Measurements from ENCODE around the gene ANTXRL.

ANTXRL gene

GRCh38 chr10:46297406-46298204 is 10.8 kb downstream of the ANTXRL start:
- Histone ChIP-seq H3K4me3 (ENCODE audit: low read depth in 1 of 2, low read length in 2 of 2) (peak overlapping the region in 1 of 2 experiments; percentile 49; a peak in 2 of 4 replicates), H4K20me1 (ENCODE audit: insufficient read depth, low read length) (no peaks in the 10 kb centered on the region), H3K27me3 (ENCODE audit: insufficient read depth, low read length, poor library complexity) (no peaks in the 10 kb centered on the region), H3K36me3 (ENCODE audit: insufficient read depth, low read length) (no peaks in the 10 kb centered on the region), H3K4me2 (ENCODE audit: insufficient read depth, low read length) (peak overlapping the region; percentile 54), H3K79me2 (ENCODE audit: insufficient read depth, low read length) (no peaks in the 10 kb centered on the region), H3K9ac (ENCODE audit: low read depth, low read length) (no peak overlapping the region), H3K9me3 (ENCODE audit: insufficient read depth, low read length, severe bottlenecking) (no peaks in the 10 kb centered on the region), H2AFZ (ENCODE audit: low read depth, low read length) (no peak overlapping the region), H3K4me1 (ENCODE audit: insufficient read depth, low read length) (peaks cover 9% of the 10 kb centered on the region), H3K27ac (ENCODE audit: low read length) (0 out of 2 replicates have a peak overlapping the region, but pooled peaks have one; percentile 50)
- ATAC-seq (ENCODE audit: insufficient read depth, low read depth) (peak; percentile 76), DNase-seq (peak; percentile 36)
- TF ChIP-seq, protein P1, sequence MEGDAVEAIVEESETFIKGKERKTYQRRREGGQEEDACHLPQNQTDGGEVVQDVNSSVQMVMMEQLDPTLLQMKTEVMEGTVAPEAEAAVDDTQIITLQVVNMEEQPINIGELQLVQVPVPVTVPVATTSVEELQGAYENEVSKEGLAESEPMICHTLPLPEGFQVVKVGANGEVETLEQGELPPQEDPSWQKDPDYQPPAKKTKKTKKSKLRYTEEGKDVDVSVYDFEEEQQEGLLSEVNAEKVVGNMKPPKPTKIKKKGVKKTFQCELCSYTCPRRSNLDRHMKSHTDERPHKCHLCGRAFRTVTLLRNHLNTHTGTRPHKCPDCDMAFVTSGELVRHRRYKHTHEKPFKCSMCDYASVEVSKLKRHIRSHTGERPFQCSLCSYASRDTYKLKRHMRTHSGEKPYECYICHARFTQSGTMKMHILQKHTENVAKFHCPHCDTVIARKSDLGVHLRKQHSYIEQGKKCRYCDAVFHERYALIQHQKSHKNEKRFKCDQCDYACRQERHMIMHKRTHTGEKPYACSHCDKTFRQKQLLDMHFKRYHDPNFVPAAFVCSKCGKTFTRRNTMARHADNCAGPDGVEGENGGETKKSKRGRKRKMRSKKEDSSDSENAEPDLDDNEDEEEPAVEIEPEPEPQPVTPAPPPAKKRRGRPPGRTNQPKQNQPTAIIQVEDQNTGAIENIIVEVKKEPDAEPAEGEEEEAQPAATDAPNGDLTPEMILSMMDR (IDR thresholded peaks at IDR 0.05; ENCODE audit: borderline replicate concordance, extremely low read depth, low read length, poor library complexity, severe bottlenecking): no peak
- no peak for TF ChIP-seq EZH2 (IDR thresholded peaks at IDR 0.05; ENCODE audit: borderline replicate concordance, low read depth, low read length, severe bottlenecking)

- H3K27me3 ChIP-seq (ENCODE audit: insufficient read depth, low read length, poor library complexity): no peaks in the 10 kb centered on the region
- no peaks in the 10 kb centered on the region for H3K79me2 ChIP-seq (ENCODE audit: insufficient read depth, low read length)
Measured at GRCh38 chr10:46298477-46299285, 11.9 kb downstream of the ANTXRL start.

DNA sequence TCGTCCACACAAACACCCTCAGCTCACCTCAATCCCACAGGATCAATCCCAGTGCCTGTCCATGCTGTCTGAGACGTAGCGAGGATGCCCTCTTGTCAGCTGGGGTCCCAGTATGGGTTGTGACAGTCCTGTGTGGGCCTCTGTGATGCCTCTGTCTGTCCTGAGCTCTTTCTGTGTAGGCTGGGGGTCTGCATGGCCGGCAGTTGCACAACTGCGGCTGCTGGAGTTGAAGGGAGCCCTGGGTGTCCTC is 12.4 kb downstream of the ANTXRL start:
- H3K4me3 ChIP-seq (ENCODE audit: low read depth in 1 of 2, low read length in 2 of 2): no peak overlapping the region
- no peaks in the 10 kb centered on the region for H4K20me1 ChIP-seq (ENCODE audit: insufficient read depth, low read length)
- H2AFZ ChIP-seq (ENCODE audit: low read depth, low read length): no peak overlapping the region
- TF ChIP-seq EZH2 (IDR thresholded peaks at IDR 0.05; ENCODE audit: borderline replicate concordance, low read depth, low read length, severe bottlenecking): no peak
- TF ChIP-seq, protein P1 (IDR thresholded peaks at IDR 0.05; ENCODE audit: borderline replicate concordance, extremely low read depth, low read length, poor library complexity, severe bottlenecking): no peak
- peaks cover 9% of the 10 kb centered on the region for H3K4me1 ChIP-seq (ENCODE audit: insufficient read depth, low read length)
- no peaks in the 10 kb centered on the region for H3K79me2 ChIP-seq (ENCODE audit: insufficient read depth, low read length)
- peak; percentile 8; the same call in 1 of the 3 replicates for ATAC-seq (ENCODE audit: insufficient read depth, low read depth)
- H3K9ac ChIP-seq (ENCODE audit: low read depth, low read length): no peak overlapping the region
- no peak for DNase-seq
- H3K27me3 ChIP-seq (ENCODE audit: insufficient read depth, low read length, poor library complexity): no peaks in the 10 kb centered on the region
- no peak overlapping the region for H3K27ac ChIP-seq (ENCODE audit: low read length)
- H3K4me2 ChIP-seq (ENCODE audit: insufficient read depth, low read length): no peak overlapping the region
- H3K36me3 ChIP-seq (ENCODE audit: insufficient read depth, low read length): no peaks in the 10 kb centered on the region
- no peaks in the 10 kb centered on the region for H3K9me3 ChIP-seq (ENCODE audit: insufficient read depth, low read length, severe bottlenecking)

More at GRCh38 chr10:46298477-46299285, 11.9 kb downstream of the ANTXRL start:
- H3K9me3 ChIP-seq (ENCODE audit: insufficient read depth, low read length, severe bottlenecking): no peaks in the 10 kb centered on the region
- H3K9ac ChIP-seq (ENCODE audit: low read depth, low read length): no peak overlapping the region
- H3K27ac ChIP-seq (ENCODE audit: low read length): no peak overlapping the region
- H3K4me3 ChIP-seq (ENCODE audit: low read depth in 1 of 2, low read length in 2 of 2): no peak overlapping the region
- no peak for TF ChIP-seq EZH2 (IDR thresholded peaks at IDR 0.05; ENCODE audit: borderline replicate concordance, low read depth, low read length, severe bottlenecking)
- TF ChIP-seq, protein P1 (IDR thresholded peaks at IDR 0.05; ENCODE audit: borderline replicate concordance, extremely low read depth, low read length, poor library complexity, severe bottlenecking): no peak
- DNase-seq (peak; percentile 62), ATAC-seq (ENCODE audit: insufficient read depth, low read depth) (peak; percentile 76)
- peaks cover 9% of the 10 kb centered on the region for H3K4me1 ChIP-seq (ENCODE audit: insufficient read depth, low read length)
- no peak overlapping the region for H2AFZ ChIP-seq (ENCODE audit: low read depth, low read length)
- no peaks in the 10 kb centered on the region for H4K20me1 ChIP-seq (ENCODE audit: insufficient read depth, low read length)
- H3K36me3 ChIP-seq (ENCODE audit: insufficient read depth, low read length): no peaks in the 10 kb centered on the region
- no peak overlapping the region for H3K4me2 ChIP-seq (ENCODE audit: insufficient read depth, low read length)
